NCI-H748 (cell line): Measurements from ENCODE around the gene INO80E.
"Not testable (repeated sequence)": the region's sequence is repeated elsewhere in the genome, so short reads cannot be mapped to it uniquely, and the experiment has no call there.

ENCODE experiments used
- DNase-seq: peaks from one replicate; lab custom pipeline; 2025; ENCODE audit not compliant: unreplicated experiment; lab: John Stamatoyannopoulos, UW

The INO80E gene

DNA sequence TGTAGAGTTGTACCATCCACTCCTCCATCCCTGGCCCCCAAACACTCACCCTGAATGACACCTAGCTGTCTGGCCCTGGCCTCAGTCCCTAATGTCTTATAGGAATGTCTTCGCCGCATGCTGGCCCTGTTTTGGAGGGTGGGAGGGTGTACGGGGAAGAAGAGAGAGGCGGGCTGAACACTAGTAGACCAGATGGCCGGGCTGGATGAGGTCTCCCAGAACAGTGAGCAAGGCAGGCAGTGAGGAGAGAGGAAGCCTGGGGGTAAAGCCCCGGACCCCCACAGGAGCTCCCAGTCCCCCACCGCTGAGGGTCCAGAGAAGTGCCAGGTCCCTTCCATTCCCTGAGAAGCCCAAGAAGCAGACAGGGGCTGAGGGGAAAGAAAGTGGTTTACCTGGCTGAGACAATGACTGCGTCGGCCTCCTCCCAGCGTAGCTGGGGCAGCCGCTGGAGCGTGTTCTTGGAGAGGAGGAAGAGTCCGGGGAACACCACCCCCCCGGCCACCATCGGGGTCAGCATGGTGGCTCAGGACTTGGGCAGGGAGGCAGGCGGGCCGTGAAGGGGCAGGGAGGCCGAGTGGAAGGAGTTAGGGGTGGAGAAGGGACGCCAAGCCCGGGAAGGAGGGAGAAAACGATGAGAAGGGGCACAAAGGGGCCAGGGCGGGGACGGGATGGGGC, 34.1 kb downstream of the INO80E start:
- DNase-seq = no peak

DNA sequence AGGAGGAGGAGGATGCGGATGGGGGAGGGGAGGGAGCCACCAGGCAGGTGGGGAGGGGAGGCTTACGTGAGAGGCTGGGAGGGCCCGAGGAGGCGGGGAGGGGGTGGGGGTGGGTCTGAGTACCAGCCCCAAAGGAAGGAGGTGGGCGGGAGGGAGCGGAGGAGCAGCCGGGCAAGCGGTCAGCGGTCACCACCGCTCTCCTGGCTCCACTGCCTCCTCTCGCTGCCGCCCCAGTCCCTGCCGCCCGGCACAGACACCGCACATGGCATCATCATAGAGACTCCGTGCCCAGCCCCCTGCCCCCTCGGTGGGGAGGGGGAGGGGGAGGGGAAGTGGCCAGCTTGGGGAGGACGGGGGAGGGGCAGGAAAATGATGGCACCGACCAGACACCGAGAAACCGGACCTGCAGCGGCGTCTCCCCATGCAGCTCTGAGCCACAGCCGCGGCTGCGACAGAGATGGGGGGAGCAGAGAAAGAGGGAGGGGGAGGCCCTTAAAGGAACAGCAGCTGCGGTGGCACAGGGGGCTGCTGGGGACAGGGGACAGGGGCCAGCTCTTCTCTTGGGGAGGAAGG, 34.9 kb downstream of the INO80E start, which contains the start of gene TLCD3B:
Gene TLCD3B (minus strand): TSS at position 431 of the 573 bp plus-strand sequence. CDS start 744 bp downstream, outside the sequence.
- peak; percentile 64 for DNase-seq

DNA sequence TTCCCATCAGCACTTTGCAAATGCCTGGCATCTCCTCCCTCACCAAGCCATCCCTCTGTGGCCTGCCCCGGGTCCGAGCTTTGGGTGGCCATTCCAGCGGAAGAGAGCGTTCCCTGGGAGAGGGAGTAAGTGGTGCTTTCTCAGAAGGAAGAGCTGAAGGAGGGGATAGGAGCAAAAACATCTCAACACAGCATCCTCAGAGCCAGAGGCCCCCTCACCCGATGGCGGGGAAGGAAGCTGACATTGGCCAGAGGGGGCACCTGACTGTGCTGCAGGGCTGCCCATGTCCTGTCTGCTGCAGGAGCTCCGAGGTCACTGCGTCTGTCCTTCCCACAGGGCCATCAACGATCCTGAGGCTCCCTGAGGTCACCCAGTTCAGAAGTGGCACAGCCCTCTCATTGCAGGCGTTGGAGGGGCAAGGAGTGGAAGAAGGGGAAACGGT, 35.5 kb downstream of the INO80E start:
- DNase-seq = no peak

DNA sequence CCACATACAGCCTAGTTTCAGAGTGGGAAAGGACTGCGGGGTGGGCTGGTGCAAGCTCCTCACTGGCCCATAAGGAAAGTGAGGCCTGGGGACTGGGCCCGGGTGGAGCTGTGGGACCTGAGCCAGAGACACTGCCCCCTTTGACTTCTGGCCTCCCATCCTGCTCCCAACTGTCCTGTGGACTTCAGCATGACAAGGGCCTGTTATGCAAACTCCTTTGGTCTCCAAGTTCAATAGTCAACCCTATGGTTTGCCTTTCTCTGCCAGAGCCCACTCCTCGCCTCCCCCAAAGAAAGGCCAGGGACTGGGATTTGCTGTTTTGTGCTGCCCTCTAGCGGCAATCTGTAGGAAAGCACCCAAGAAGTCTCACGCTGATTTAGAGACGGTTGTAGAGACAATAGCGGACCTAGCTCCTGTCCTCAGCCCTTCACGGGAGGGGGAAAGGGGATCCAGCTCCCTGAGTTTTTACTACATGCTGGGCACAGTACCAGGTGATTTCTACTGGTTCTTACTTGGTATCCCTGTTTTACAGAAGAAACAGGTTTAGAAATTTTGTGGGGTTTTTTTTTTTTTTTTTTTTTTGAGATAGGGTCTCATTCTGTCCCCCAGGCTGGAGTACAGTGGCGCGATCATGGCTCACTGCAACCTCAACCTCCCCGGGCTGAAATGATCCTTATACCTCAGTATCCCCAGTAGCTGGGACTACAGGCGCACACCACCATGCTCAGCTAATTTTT, 36.2 kb downstream of the INO80E start:
- peak; percentile 77 for DNase-seq

DNA sequence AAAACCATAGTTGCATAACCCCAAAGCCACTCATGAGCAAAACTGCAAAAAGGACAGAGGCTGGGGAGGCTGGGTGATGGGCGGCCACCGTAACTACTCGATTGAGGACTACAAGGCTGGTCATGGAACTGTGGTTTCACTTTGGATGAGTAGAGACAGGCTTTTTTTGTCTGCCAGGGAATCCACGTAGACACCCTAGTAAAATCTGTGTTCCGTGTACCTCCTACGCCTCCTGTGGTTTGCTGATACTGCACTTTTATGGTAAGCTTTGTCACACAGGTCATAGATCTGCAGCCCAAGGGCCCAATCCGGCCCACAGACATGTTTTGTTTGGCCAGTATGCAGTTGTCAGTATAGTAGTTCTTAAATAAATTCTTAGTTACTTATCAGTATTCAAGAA, 37.2 kb downstream of the INO80E start:
- no peak for DNase-seq

DNA sequence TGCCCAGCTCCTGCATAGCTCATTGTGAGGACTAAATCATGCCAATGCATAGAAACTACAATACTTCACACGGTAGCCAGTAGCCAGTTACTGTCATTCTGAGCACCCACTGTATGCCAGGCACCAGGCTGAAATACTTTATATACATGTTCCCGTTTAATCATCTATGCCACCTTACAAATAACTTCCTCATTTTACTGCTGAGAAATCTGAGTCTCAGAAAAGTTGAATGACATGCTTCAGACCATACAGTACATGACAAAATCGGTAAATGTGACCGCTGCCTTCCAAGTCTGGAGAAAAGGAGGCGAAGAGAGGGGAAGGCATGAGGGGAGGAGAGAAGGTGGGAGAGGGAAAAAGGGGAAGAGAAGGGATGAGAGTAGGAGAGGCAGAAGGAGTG, 44.2 kb downstream of the INO80E start:
- DNase-seq = no peak

DNA sequence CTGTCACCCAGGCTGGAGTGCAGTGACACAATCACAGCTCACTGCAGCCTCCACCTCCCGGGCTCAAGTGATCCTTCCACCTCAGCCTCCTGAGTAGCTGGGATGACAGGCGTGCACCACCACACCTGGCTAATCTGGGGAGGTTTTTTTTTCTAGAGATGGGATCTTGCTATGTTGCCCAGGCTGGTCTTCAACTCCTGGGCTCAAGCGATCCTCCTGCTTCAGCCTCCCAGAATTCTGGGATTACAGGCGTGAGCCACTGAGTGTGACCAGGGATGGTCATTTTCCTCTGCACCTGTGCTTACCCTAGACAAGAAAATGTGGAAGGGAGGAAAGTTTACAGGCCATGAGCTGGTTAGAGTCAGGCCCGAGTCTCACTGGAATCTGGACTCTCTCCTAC, 44.6 kb downstream of the INO80E start:
- DNase-seq = not testable (repeated sequence)

DNA sequence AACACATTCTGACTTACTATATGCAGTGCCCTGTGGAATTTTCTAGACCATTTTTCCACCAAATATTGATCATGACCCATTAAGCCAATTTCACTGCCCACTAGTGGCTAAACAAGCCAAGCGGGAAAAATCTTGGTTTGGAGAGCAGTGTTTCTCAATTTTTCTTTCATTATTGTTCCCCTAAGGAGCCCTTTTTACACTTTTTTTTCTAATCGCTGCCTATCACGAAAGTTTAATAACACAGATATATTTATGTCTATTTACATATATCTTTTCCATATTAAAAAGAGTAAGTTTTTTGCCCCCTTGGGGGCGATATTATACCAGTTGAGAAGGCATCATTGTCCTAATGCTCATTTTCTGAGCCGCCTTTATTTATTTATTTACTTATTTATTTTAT, 45.8 kb downstream of the INO80E start:
- no peak for DNase-seq

DNA sequence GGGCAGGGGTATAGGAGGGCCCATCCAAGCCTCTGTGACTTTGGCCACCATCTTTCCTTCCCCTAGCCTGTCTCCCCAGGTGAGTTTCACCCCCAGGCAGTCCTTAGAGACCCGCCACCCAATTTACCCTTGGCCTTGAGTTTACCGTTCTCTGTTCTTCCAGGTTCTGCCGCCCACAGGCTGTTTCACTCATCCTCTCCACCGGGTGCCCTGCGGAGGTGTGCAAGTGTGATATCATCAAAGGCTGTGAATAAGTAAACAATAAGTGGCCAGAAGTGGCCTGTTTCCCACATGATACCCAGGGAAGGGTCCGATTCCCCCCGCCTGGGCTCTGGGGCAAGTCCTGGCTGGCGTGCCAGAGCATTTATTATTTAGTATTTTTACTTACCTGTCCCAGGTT, 50.1 kb downstream of the INO80E start:
- no peak for DNase-seq

DNA sequence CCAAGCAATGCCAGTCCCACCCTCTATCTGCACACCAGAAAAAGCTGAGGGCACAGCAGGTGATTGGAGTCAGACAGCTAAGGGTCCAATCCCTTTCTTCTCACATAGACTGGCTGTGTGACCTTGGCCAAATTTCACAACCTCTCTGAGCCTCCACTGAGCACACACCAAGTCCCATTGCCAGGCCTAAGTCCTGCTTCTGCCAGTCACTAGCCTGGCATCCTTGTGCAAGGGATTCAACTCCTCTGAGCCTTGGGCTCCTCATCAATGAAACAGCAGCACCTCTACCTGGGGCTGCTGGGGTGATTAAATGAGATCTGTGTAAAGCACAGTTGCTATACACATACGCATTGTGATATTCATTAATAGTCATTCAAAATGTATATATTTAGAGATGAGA, 50.5 kb downstream of the INO80E start:
- DNase-seq = no peak

DNA sequence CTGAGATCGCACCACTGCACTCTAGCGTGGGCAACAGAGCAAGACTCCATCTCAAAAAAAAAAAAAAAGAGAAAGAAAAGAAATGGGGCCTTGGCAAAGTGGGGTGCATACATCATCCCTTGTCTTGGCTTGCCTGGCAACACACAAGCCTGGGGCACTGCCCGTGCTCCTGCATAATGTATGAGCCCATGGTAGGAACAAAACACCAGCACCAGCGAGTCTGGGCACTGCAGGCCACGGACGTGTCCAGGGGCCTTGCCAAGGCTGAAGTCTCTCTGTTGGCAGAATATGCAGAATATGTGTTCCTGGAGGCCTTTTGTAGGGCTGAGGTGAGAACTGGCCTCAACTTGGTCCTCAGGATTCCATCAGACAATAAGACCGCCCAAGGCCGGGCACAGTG, 53.8 kb downstream of the INO80E start:
- no peak for DNase-seq

DNA sequence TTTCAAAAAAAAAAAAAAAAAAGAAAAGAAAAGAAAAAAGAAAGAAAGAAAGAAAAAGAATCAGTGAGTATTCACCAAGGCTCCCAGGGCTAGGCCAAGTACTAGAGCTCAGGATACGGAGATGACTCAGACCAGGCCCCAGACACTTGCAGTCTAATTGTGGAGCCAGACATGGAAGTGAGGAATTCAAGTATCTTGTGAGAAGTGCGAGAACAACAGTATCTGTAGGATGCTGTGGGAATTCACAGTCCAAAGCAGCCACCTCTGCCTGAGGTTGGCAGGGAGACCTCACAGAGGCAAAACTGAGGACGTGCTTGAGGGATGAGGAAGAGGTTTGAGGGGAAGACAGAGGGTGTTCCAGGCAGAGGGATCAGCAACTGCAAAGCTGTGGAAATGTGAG, 55.5 kb downstream of the INO80E start:
- no peak for DNase-seq

DNA sequence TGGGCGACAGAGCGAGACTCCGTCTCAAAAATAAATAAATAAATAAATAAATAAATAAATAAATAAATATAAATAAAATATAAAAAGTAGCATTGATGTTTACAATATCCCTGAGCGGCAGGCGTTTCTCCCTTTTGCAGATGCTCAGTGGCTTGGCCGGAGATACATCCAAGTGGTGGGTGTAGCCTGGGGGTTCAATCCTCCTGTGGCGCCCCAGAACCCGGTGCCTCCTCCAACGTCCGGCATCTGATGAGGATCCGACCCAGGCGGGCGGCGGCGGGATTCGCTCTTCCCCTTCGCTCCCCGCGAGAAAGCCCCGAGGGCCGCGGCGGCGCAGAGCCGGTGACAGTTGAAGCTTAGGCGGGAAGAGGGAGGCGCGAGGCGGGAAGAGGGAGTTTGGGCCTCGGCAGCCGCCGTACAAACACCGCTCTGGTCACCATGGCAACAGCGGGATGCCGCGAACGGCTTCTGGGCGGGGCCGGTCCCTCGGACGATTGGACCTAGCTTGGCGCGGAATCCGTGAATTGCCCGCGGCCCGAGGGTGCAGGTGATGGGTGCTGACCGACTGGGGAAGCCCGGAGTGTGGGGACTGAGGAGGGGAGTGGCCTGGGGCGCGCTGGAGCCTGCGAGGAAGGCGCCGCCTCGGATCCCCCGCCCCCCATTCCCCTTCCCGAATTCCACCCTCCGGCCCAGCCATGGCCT, 56.8 kb downstream of the INO80E start:
- peak; percentile 93 for DNase-seq

DNA sequence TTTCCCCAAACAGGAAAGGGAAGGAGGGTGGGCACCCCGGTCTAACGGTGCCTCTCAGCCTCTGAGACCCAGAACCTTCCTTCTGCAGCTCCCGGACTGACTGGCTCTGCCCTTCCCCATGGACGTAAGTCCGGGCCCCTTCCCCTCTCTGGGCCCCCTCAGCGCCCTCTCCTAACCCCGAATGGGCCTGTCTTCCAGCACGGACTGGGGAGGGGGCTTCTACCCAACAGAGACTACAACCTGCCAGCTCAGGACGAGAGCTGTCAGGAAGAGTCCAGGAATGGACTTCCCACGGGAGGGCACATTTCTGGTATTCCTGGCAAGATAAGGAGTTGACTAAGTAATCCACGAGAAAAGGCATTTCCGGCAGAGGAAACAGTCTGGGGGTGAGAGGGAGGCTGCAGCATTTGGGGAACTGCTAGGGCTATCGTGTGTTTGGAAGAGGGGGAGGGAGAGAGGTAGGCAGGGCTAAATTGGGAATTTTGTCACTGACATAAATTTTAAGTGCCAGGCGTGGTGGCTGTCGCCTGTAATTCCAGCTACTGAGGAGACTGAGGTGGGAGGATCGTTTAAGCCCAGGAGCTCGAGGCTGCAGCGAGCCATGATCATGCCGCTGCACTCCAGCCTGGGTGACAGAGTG, 57.5 kb downstream of the INO80E start:
- peak; percentile 39 for DNase-seq

DNA sequence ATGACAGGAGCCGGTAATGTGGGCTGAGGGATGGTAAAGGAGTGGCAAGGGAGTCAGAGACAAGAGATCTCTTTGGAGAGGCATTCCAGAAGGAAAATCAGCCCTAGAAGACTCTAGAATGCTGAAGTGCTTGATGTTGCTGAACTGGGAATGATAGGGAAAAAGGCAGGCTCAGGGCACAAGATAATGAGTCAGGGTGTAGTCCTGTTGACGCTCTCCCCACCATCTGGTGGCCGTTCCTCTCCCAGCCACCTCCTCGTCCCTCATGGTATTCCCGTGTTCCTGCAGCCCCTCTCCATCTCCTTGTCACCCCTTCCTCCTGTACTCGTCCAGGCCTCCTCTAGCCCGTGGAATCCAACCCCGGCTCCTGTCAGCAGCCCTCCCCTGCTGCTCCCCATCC, 58.4 kb downstream of the INO80E start:
- no peak for DNase-seq

DNA sequence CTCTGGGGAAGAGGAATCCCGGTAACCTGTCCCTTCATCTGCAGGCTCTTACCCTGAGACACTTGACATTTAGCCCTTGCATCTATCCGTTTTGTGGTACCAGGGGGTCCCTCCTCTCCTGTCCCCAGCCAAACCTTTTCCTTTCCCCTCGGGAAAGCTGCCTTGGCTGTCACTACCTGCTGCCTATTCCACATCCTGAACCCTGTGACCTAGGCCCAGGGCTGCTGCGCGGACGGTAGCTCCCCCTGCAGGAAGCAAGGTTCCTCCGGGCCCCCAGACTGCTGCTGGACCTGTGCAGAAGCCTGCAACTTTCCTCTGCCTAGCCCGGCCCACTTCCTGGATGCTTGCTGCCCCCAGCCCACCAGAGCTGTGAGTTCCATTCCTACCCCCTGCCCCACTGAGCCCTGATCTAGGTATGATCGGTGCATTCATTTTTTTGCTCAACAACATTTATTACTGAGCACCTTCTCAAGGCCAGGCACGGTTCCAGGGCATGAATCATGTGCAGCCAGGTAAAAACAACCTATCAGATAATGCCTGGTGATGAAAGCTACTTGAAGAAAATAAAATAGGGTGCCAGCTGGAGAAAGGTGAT, 59.0 kb downstream of the INO80E start:
- peak; percentile 32 for DNase-seq
